ENCODE measurements around the gene LRFN5.
"Not testable (repeated sequence)": the region's sequence is repeated elsewhere in the genome, so short reads cannot be mapped to it uniquely, and the experiment has no call there.

LRFN5 gene

DNA sequence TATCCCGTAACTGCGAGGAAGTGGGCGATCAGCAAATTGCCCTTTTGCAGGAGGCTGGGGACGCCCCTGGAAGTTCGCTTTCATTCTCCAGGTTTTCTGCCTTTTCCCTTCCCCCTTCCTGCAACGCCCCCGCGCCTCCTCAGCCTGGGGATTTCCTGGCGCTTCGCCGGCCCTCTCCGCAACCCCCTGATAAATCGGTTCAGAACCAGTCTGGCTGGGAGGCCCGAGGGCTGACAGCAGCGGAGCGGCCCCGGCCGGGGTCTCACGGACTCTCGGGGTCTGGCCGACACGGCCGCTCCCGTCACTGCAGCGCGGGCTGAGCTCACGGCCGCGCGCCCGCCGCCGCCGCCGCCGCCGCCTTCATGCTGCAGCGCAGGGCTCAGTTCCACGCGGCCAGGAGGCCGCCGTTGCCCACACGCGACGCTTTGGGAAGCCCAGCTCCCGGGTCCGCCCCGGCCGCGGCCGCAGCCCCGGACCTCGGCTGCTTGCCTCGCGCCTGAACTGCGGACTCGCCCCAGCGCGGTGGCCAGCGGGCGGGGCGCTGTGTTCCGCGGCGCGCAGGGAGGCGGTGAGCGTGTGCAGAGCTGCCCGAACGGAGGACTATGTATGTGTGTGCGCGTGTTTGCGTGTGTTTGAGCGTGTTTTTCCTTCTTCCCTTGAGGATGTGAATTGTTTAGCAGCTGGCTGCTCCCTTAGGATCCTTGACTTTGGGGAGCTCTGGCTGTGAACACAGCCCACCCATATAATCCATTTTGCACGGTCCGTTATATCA, at the start of gene LRFN5:
LRFN5 (plus strand) TSS at position 345 of the 772 bp plus-strand sequence.
- no peak for DNase-seq (ENCODE audit: low spot score)

DNA sequence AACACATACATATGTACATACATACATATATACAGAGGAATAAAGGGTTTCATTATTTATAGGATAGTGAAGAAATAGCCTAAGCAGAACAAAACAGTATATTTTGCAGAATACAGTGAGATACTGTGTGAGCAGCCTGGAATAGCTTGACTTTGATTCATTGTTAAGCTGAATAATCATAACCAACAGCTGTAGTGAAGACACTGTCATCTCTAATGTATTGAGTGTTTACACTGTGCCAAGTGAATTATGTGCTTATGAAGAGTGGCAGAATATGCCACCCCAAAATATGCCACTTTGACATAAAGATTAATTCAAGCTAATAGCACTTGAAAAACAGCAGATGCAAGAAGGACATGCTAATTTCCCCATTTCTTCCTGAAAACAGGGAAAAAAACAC, 48.2 kb upstream of the LRFN5 start:
- DNase-seq (ENCODE audit: low spot score), result no peak

DNA sequence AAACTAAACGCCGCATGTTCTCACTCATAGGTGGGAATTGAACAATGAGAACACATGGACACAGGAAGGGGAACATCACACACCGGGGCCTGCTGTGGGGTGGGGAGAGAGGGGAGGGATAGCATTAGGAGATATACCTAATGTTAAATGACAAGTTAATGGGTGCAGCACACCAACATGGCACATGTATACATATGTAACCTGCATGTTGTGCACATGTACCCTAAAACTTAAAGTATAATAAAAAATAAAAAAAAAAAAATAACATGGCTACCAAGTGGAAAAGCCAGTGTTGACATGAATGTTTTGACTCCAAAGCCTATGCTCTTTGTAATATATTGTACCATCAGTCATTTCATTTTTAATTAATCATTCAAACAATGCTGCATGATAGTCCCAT, 39.8 kb upstream of the LRFN5 start:
- DNase-seq (ENCODE audit: low spot score), result not testable (repeated sequence)

DNA sequence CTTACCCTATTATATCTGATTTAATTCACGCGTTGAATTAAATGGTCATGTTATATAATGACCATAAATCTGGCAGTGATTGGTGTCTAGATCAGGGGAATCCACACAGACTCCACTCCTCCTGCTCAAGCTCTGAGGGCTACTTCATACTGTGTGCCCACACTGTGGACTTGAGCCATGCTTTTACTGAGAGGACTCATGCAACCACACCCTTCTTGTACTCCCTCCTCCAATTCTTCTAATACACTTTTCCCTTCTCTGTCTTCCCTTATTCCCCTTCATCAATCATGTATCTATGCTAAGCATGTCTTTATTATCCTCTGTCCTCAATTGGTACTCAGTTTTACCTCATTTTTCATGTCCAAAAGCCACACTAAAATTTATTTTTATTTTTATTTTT, 37.7 kb upstream of the LRFN5 start:
- no peak for DNase-seq (ENCODE audit: low spot score)

DNA sequence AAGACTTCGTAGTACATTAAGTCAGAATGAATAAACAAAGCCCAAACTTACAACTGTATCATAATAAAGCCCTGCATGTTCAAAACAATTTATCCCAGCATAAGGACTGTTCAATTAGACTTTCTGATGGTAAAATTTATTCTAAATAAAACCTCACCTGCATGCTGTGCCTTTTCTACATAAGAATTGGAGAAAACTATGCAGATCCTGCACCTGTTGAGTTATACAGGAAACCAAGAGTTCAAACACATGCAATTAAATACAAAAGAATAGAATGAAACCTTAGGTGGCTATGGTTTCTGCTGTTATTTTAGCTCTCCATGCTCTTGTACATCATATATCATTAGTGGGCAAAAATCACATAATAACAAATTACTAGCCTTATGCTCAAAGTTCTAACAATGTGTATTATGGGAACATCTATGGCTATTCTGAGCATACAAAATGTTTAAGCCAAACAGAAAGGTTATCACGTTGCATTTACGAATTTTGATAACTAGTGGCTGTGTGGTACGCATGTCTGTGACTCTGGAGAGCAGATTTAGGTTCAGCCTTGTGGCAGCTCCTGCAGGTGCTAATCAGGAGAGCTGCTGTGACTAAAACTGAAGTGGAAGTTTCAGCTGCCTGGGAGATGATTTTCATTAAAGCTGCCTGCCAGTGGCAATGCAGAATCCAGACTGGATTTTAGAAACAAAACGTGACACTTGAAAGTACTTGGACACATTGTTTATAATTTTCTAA, 36.1 kb upstream of the LRFN5 start:
- DNase-seq (ENCODE audit: low spot score), result no peak

DNA sequence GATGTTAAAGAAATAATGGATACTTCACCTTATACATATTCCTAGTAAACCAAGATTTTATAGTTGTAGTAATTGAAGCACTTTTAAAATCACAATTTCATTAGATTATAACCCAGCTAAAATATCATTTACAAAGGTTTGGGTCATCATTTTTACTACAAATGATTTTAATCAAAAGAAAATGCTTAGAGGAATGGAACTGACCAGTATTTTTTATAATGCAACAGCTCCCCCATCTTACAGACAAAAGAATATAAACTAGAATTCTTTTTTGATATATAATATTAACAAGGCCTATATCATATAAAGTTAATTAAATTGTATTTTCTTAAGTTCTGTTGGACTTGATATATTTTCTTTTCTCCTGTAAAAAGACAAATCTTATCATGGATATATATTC, 20.4 kb upstream of the LRFN5 start:
- DNase-seq (ENCODE audit: low spot score), result no peak

DNA sequence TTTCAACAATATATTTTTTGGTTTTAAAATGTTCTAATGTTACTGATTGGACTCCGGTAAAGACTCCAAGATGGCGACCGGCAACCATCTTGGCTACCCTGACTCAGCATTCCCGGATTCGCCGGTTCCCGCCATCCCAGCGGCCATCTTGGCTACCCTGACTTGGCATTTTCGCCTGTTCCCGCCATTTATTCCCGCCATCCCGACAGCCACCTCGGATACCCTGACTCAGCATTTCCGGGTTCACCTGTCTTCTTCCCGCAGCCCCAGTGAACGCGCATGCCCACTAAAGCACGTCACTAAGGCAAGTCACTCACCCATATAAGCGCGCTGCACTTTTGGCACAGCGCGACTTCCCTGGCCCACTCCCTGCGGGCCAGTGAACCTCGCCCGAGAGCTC, 9.0 kb upstream of the LRFN5 start:
- DNase-seq (ENCODE audit: low spot score), result no peak

DNA sequence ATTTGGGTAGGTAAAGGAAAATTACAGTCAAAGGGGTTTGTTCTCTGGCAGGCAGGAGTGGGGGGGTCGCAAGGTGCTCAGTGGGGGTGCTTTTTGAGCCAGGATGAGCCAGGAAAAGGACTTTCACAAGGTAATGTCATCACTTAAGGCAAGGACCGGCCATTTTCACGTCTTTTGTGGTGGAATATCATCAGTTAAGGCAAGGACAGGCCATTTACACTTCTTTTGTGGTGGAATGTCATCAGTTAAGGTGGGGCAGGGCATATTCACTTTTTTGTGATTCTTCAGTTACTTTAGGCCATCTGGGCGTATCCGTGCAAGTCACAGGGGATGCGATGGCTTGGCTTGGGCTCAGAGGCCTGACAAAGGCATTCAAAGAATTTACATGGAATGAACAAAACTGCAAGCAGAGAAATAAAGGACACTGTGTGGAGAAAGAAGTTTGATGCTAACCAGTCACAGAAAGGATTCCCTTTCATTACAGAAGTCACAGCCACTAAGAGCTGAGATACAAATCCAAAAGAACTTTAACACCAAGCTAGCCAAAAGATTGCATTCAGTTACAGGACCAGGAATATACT, 6.8 kb upstream of the LRFN5 start:
- DNase-seq (ENCODE audit: low spot score), result not testable (repeated sequence)

DNA sequence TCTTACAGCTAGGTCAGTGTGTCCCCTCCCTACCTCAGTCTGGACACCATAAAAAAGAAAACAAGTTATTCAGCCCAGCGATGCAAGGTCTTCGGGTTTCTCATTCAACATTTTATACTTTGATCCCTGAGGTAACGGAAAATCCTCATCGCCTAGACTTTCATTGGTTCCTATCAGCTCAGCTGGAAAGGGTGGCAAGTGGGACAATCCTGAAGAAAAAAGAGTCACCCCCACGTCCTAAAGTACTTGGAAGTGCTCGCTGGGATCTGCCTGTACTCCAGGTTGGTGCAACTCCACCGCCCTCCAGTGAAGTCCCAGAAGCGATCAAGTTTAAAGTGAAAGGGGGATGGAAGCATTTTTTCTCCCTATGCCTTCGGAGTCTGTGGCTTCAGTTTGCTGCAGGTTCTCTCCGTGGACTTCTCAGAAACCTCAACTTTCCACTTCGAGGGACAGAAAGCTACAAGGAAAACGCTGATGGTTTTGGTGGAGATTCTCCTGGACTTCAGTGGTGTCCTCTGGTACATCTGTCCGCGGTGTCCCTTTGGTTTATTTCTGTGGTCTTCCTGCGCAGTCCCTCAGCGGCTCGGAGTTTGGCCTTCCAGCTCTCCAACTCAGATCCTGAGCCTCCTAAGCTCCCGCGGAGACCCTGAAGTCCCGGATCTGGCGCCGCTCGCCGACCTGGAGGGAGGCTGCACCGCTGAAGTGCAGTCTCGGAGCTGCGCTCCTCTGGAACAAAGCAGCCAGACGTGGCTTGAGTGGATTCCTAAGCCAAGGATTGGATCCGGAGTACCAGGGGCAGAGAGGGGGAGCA, 1.8 kb upstream of the LRFN5 start:
- no peak for DNase-seq (ENCODE audit: low spot score)

DNA sequence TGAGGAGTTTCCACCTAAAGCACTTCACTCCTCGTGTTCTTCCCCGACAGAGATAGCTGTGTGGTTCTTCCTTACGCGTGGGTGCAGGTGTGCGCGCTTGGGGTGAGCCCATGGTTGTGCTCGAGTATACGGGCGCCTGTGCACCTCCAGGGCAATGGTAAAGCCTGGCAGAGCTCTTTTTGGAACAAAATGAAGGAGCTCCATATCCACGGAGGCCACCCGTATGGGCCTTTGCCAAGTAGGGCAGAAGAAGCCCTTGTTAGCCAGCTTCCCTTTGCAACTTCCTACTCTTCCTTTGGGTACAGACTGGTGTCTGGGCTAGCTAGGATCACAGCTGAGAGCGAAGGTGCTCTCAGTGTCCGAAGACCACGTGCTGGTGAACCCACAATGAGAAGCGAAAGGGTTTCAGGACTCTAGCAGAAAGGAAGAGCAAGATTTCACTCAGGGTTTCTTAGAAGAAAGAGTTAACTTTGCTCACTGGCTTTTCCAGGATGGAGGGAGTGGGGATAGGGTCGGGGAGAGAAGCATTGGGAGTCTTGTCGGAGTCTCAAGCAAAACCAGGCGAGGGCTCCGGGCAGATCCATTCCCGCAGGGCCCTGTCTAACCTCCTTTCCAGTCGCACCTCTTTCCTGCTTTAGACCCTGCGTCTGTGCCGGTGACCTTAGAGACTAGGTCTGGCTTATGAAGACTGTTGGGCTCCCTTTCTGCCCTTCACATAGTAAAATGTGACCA, 960 bp upstream of the LRFN5 start:
- DNase-seq (ENCODE audit: low spot score), result no peak

DNA sequence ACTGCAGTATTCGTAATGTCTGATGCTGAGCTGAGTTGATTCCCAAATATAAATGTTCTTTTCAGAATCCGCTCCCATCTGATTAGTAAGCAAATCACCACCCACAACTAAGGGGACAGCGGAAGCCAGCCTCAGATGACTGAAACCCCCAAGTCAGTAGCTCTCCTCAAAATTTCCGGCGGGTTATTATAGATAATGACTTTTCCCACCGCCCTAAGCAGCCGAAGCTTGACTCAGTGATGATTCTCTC, 469 bp upstream of the LRFN5 start:
- no peak for DNase-seq (ENCODE audit: low spot score)

DNA sequence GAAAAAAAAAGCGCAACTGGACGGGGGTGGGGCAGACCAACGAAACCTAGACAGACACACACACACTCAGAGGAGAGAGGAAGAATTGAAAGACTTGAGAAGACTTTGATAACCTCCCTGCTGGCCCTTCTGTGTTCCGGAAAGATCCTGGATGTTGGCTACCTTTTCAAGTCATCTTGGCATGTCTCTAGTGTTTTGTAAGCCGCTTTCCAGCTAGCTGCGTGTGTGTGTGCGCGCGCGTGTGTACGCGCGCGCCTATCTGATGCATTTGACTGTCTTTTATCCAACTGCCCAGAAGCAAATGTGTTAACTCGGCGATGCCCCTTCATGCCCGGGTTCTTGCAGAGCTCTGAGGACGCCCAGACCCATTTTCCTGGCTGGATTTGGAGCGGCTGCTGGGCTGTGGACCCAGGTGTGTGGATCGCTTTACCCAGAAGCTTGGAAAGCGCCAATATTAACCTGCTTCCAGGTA, 664 bp downstream of the LRFN5 start:
- DNase-seq (ENCODE audit: low spot score), result no peak

DNA sequence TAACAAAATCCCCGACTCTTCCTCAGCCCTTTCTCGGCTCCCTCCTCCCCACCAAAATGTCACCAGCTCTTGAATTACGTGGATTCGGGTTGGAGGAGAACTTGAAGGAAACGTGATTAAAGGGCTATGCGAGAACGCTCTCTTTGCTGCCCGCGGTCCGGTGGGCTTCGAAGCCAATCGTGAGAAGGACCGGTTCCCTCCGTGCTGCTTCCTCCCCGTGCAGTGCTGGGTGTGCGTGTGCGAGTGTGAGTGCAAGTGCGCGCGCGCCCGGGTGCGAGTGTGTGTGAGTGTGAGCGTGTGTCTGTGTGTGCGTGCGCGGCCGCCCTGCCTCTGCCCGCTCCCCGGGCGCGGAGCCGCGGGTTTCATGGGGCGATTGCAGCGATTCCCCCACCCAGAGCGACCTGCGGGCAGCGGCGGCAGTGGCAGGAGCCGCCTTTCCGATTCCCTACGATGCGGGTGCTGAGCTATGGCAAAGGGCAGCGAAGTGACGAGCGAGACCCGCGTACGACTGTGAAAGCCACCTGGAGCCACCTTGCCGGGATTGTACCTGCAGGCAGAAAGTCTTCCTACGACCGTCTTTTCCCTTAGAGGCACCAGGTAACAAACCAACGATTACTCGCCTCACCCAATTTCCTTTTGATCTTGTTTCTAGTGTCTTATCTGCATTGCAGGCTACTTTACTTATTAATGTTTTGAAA, 1.4 kb downstream of the LRFN5 start:
- DNase-seq (ENCODE audit: low spot score), result no peak

DNA sequence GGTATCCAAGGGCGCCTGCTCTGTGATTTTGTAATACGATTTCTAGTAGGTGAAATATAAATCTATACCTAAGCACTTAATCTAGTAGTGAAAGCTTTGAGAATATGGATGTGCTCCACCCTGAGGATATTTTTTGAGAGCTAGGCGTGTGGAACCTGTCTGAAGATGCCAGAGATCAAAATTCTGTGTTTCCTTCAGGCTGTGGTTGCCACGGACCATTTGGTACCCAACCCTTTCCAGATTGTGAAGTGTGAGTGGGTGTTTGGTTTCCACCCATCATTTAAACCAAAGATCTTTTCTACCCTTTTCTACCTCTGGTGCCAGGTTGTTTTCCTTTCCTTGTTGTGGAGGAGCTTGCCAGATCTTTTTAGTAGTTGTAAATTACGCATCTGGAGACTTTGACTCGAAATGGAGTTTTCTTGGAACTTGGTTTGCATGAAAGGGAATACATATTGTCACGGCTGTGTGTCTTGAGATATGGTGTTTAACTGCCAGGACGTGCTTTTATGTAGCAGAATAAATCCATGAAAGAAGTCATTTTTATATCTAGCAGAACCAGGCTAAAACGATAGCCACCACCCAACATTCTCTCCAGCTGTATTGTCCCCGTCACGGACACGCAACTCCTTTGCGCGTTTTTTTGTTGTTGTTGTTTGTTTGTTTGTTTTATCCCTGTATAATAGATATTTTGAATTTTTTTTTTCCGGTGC, 2.2 kb downstream of the LRFN5 start:
- no peak for DNase-seq (ENCODE audit: low spot score)

DNA sequence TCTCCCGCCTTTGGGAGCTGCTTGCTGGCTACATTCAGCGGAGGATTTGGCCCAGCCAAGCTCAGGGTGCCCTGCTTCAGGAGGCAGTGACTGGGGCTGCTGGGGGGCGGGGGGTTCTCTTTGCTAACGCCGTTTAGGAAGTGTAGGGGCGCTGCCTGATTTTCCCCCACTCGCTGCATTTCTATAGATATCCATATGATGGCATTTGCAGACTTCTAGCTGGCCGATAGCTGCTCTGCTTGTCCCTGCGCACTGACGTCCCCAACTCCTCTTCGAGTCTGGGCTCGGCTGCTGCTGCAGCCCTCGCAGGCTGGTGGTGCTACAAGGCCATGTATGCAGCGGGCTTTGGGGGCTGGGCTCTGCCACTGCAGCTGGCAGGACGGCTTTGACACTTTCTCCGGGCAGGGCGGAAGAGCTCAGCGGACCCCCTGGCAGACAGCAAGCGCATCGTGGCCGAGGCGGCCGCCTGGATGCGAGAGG, 3.1 kb downstream of the LRFN5 start:
- no peak for DNase-seq (ENCODE audit: low spot score)

DNA sequence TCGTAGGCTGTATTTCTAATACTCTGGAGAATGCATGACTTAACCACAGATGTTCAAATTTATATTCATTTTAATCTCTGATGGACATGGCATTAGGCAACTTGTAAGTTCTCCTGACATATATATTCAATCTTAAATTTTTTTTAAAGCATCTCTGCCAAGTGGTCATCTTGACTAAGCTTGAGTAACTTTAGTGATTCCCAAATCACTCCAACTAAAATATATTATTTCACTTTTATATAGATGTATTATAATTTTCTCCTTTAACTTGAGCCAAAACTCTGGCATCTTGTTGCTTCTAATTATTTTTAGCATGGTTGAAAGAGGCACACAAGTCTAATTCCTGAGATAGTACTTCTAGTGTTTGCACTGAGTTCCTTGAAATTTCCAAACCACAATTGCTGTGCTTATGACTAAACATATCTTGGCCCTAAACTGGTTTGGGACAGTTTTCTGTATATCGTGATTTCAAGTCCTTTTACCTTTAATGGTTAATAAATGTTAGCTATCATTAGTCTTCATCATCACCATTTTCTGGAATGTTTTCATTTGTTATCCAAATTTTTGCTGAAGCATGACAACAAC, 8.4 kb downstream of the LRFN5 start:
- DNase-seq (ENCODE audit: low spot score), result no peak

DNA sequence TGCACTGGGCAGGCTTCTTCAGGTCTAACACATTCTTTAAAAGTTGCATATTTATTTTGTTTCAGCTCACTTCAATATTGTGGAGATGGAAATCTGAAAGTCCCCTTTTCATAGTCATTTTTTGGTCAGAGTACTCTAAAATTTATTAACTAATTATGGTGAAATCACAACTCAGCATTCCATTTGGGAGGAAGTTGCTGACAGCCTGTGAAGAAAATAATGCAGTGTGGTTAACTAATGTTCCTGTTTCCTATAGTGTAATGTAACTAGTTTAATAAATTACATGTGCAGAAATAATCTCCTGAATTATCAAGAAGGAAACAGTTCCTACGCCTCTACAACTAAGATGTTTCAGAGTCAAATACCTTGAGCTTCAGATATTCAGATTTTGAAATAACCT, 17.1 kb downstream of the LRFN5 start:
- DNase-seq (ENCODE audit: low spot score), result no peak

DNA sequence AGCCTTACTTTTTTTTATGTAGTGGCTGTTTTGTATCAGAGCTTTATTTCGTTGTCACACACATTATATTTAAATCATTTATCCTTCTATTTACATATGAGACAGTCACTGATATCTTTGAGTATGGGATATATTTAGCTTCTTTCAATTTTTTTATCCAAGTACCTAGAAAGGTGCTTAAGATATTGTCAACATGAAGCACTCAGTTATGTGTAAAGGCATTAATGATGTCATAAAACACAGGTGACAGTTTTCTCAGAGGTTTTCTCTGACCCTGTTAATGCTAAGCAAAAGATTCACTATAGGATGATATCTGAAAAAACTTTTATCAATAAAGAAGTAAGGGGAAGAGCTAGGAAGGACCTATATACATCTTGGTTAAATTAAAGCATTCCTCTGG, 23.2 kb downstream of the LRFN5 start:
- DNase-seq (ENCODE audit: low spot score), result no peak

DNA sequence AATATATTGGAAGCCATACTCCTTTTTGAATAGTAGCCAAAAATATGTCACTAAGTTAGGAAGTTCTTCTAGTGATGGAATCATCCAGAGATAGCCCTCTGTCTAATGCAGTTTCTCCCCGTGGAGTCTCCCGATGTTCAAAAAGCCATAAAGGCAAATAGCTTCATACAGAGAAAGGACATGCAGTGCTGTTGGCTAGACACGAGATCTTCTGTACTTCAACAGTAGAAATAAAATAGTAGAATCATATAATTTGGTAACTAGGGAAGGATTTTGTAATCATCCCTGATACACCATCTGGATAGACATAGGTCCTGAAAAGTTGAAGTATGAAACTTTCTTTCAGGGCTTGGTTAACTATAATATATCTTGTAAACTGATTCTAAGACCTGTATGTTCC, 27.6 kb downstream of the LRFN5 start:
- DNase-seq (ENCODE audit: low spot score), result no peak
